IPS-11a (cell line): Measurements from ENCODE around the gene ZIC1.

Experiments
- H3K4me3 ChIP-seq: one replicate; pipeline ENCODE4 v1.5.1; 2013; ENCODE audit warnings: low read depth, low read length, control low read depth

ZIC1 gene

DNA sequence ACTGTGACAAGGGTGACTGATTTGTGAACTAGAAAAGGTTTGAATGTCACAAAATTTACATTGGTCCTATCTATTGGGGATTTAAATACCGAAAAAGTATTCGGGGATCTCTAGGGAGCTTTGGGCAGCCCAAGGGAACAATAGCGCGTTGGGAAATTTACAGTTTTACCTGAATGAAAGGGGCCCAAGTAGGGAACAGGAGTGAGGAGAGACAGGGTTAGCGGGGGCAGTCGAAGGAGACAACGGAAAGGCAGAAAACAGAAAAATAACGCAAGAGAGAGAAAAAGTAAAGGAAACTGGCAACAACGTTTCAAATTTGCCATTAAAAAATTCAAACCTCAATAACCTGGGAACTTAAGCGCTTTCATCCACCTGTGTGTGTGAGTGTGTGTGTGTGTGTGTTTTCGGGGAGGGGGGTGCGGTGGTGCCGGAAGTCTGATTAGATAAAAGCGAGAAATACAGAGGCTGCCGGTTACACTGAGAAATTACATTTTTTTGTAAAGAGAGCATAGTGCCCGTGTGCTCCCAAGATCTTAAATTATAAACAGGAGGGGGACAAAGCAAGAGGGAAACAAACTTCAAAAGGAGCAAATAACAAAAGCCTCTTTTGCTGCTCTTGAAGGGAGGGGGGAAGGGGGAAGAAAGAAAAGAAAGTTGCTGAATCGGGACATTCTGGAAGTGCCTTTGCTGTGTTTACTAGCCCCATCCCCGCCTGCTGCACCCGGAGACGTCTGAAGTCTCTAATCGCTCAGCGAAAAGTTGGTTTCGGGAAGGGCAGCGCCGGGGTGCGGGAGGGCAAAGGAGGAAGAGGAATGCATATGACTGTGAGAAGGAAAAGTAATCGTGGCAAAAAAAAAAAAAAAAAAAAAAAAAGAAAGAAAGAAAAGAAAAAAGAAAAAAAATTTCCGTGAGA is 721 bp upstream of the ZIC1 start:
- H3K4me3 ChIP-seq: no peak overlapping the region

GRCh38 chr3:147410116-147410525 is 956 bp downstream of the ZIC1 start:
- H3K4me3 ChIP-seq: no peak overlapping the region

- H3K4me3 ChIP-seq: peak overlapping the region; percentile 18
Measured at GRCh38 chr3:147410526-147411237, 1.5 kb downstream of the ZIC1 start.

DNA sequence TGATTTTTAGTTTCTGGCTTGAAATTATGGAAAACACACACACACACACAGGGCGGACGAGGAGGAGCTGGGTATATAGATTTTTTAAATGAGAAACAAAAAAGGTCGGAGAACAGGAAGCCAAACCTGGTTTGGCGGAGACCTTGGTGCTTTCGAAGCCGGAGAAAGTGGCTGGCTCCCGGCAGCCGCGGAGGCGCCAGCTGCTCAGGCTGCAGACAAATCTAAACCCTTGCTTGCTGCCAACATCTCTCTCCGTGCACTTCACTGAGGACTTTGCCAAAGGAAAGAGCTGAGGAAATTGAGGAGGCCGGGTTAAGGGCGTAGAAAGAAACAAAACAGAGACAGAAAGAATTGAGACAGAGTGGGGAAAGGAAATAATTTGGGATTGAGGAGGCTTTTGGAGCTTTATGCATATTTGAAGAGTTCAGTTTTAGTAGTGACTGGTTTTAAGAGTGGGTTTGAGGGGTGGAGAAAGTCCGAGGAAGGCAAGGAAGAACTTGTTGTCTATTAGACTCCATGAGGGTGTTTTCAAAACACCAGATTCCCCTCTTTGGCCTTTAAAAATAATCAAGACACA is 2.2 kb downstream of the ZIC1 start:
- no peak overlapping the region for H3K4me3 ChIP-seq

DNA sequence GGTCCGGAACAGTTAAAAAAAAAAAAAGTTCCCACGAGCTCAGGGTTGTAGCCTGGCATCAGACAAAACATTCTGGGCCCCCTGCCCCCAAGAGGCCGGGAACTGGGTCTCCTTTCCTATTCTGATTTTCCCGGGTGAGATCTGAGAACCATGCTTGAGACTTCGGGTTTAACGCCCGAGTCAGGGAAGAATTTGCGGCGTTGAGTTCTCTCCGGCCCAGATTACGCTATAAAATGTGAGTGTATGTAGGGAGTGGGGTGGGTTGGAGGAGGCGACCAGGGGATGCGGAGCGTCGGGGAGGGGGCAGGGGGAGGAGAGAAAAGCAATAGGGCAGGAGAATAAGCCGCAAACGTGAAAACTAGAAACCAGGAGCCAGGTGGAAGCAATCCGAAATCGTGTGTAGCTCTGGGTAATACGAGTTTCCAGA is 2.7 kb downstream of the ZIC1 start:
- H3K4me3 ChIP-seq: no peak overlapping the region

DNA sequence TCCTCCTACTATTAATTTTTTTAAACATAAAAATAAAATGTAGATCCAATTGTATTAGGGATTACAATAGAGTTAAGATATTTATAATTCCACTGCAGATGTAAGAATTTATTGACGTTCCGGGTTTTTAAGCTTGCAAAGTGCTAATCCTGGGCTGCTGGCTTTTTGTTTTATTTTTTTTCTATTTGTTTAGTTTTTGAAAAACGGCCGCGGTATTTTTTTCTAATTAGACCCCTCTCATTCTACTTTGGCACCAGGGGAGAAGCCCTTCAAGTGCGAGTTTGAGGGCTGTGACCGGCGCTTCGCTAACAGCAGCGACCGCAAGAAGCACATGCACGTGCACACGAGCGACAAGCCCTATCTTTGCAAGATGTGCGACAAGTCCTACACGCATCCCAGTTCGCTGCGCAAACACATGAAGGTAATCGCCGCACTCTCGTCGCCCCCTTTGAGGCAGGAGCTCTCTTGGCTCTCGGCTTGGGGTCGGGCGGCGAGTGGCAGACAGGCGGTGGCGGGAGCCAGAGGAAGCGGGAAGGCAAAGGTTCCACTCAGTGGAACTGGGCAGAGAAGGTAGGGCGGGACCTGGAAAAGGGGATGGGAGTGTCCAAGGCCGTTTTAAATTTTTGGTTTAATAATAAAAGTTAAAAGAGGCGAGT is 3.2 kb downstream of the ZIC1 start:
- no peak overlapping the region for H3K4me3 ChIP-seq

DNA sequence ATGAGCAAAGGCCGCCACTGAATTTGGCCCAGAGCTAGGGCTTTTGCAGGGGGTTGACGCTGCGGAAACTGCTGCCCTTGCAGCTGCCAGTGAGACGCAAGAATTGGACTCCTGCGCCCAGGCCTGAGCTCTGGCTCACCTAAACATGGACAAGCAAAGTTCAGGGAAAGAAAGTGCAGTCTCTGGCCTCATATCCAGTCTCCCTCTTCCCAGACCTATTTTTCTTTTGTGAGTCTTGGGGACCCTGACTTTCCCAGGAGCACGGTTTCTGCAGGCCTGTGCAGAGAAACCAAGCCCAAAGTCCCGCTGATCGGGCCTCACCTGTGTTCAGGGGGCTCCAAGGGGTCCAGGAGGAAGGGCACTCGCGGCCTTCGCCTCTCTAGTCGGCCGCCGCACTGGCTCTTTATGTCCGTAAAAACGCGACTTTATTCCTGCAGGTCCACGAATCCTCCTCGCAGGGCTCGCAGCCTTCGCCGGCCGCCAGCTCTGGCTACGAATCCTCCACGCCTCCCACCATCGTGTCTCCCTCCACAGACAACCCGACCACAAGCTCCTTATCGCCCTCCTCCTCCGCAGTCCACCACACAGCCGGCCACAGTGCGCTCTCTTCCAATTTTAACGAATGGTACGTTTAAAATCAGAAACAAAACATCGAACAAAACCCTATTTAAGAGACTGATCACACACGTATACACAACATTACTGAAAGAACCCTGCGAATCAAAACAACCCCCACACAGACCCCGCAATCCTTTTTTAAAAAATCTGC is 3.9 kb downstream of the ZIC1 start:
- no peak overlapping the region for H3K4me3 ChIP-seq

- no peak overlapping the region for H3K4me3 ChIP-seq
Measured at GRCh38 chr3:147413686-147414389, 4.7 kb downstream of the ZIC1 start.

- no peak overlapping the region for H3K4me3 ChIP-seq
Measured at GRCh38 chr3:147414390-147415138, 5.4 kb downstream of the ZIC1 start.

GRCh38 chr3:147415286-147415685 is 6.1 kb downstream of the ZIC1 start:
- H3K4me3 ChIP-seq: no peak overlapping the region

GRCh38 chr3:147415874-147416273 is 6.7 kb downstream of the ZIC1 start:
- H3K4me3 ChIP-seq: no peak overlapping the region

DNA sequence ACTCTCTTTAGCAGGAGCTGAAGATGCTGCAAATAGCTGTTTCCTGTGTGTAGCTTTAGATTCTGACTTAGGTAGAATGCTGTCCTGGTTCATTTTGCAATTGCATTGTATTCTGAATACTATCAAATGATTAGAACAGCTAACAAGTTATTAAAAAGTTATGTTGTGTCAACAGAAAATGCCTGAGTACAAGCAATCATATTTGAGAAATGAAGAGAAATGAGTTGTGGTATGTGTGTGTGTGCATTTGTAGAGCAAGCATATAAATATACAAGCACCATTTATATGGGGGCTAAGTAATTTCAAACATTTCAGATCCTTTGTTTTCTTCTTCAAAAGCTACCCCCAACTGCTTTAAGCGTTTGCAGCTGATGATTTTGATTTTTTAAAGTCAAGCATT is 7.8 kb downstream of the ZIC1 start:
- H3K4me3 ChIP-seq: no peak overlapping the region

DNA sequence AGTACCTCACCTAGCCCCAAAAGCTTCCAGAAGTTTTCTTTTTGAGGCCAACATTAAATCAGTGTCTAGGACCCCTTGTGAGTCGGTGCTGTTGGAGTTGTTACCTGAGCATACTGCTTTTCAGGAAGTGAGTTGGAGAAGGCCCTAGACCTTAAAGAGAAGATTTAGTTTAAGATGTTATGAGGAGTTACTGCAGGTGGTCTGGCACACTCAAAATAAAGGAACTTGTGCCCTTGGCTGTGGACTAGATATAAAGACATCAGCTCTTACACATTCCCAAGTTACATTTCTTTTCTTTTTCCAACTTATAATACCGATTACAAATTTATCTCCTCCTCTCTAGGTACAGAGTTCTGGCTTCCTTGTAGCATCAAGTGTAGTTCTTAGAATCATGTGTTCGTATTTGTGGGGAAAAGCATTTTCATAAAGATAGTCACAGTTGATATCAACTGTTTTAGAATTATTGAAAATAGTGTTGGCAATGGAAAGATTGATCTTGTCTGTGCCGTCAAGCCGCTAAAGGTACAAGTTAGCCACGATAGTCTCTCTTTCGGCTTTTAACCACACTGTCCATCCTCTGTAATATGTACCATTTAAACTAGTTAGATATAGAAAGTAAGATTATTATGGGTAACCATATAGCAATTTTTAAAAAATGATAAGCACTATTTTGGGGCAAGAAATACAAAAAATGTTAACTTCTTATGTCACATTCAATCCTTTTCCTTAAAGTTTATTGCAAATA is 8.6 kb downstream of the ZIC1 start:
- H3K4me3 ChIP-seq: no peak overlapping the region

DNA sequence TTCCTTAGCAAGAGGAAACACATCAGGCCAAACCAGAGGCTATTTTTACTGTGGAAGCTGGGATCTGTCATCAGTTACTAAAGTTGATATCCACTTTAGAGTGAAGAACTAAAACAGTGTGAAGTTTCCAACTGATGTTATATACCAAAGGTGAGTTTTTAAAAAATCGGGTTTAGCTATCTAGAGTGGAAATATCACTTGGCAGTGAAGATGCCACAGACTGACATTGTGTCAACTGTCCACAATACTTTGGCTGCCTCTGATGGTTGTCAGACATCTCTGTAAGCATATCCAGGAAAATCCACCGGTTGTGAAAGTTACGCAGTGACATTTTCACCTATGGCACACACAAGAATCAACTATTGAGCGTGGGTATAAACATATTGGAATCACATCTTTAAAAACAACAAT is 9.2 kb downstream of the ZIC1 start:
- H3K4me3 ChIP-seq: no peak overlapping the region

- peak overlapping the region; percentile 49 for H3K4me3 ChIP-seq
Measured at GRCh38 chr3:147418808-147419701, 9.9 kb downstream of the ZIC1 start.

GRCh38 chr3:147419781-147420224 is 10.6 kb downstream of the ZIC1 start:
- no peak overlapping the region for H3K4me3 ChIP-seq
